WTC11 (cell line): Measurements from ENCODE around the gene MPP1. TPM values are rescaled to one million over a fixed set of nuclear protein-coding genes. Genes with fewer than 3 reads are reported as not detected.
A peak's percentile ranks its signal among the peaks of the same experiment; 100 is the strongest.

Experiments
- ATAC-seq: fragments of 200-7000 bp; cut with Tn5 transposase; 2 replicates; pipeline ENCODE4 v1.10.0; 2021; ENCODE audit warnings: mild to moderate bottlenecking, moderate library complexity
- Bru-seq: library from RNA; stranded (reverse); fragments of 400-500 nt; gene quantifications from one replicate; lab custom pipeline; 2021; lab: Mats Ljungman, UMichigan
- CTCF ChIA-PET: fragments of 300-600 bp; sonication (Branson Sonifier 250); formaldehyde crosslinking; loops from one replicate; lab custom pipeline; 2021; ENCODE audit warnings: antibody characterized with exemption; lab: Charles Lee
- POLR2A ChIA-PET: fragments of 350-600 bp; sonication (Branson Sonifier 250); formaldehyde crosslinking; loops from one replicate; lab custom pipeline; 2021; ENCODE audit warnings: antibody characterized with exemption; lab: Charles Lee
- DNase-seq: peaks from one replicate; pipeline ENCODE4 v3.0.0; 2021; ENCODE audit warnings: low spot score
- H3K27ac Mint-ChIP-seq: 2 replicates; pipeline ENCODE4 v1.8.0; 2021; ENCODE audit warnings: mixed read lengths
- H3K27me3 Mint-ChIP-seq: 2 replicates; pipeline ENCODE4 v1.8.0; 2021; ENCODE audit warnings: low read depth, mild to moderate bottlenecking, moderate library complexity, mixed read lengths
- H3K36me3 Mint-ChIP-seq: 2 replicates; pipeline ENCODE4 v1.8.0; 2021; ENCODE audit warnings: mixed read lengths
- H3K4me1 Mint-ChIP-seq: 2 replicates; pipeline ENCODE4 v1.8.0; 2022; ENCODE audit warnings: mixed read lengths
- H3K4me3 Mint-ChIP-seq: 2 replicates; pipeline ENCODE4 v1.8.0; 2021; ENCODE audit warnings: mild to moderate bottlenecking, moderate library complexity, mixed read lengths
- H3K9me3 Mint-ChIP-seq: 2 replicates; pipeline ENCODE4 v1.8.0; 2021; ENCODE audit warnings: mixed read lengths
- AFF4 ChIP-seq: sonication (generic); formaldehyde crosslinking; IDR thresholded peaks from 2 replicates; pipeline ENCODE4 v1.8.1; 2023; ENCODE audit warnings: mild to moderate bottlenecking, missing genetic modification reagents, borderline replicate concordance
- CBFB ChIP-seq: sonication (generic); formaldehyde crosslinking; IDR thresholded peaks from 2 replicates; pipeline ENCODE4 v1.8.1; 2022; ENCODE audit warnings: mild to moderate bottlenecking, low read depth, missing genetic modification reagents
- CREB1 ChIP-seq: sonication (generic); formaldehyde crosslinking; IDR thresholded peaks from 2 replicates; pipeline ENCODE4 v1.8.0; 2023; ENCODE audit warnings: mild to moderate bottlenecking, missing genetic modification reagents
- CTCF ChIP-seq: fragments of 200-600 bp; IDR thresholded peaks from 2 replicates; pipeline ENCODE4 v1.8.0; 2022; ENCODE audit warnings: antibody characterized with exemption
- E2F1 ChIP-seq: sonication (generic); formaldehyde crosslinking; IDR thresholded peaks from 2 replicates; pipeline ENCODE4 v1.8.0; 2022; ENCODE audit warnings: mild to moderate bottlenecking, missing genetic modification reagents
- ELF4 ChIP-seq: sonication (generic); formaldehyde crosslinking; IDR thresholded peaks from 2 replicates; pipeline ENCODE4 v1.8.1; 2022; ENCODE audit warnings: low read depth, mild to moderate bottlenecking, moderate library complexity, missing genetic modification reagents
- EMX1 ChIP-seq: fragments of 250-450 bp; sonication (Bioruptor Pico); IDR thresholded peaks from 2 replicates; pipeline ENCODE4 v1.8.0; 2021; ENCODE audit warnings: mild to moderate bottlenecking
- ETV6 ChIP-seq: sonication (generic); formaldehyde crosslinking; IDR thresholded peaks from 2 replicates; pipeline ENCODE4 v1.8.1; 2022; ENCODE audit warnings: mild to moderate bottlenecking, missing genetic modification reagents
- GRHL2 ChIP-seq: fragments of 250-450 bp; sonication (Bioruptor Pico); IDR thresholded peaks from 2 replicates; pipeline ENCODE4 v1.8.0; 2022; ENCODE audit warnings: mild to moderate bottlenecking, moderate library complexity; ENCODE audit not compliant: insufficient replicate concordance, severe bottlenecking
- GTF2I ChIP-seq: fragments of 250-450 bp; sonication (Bioruptor Pico); conservative IDR thresholded peaks from 2 replicates; pipeline ENCODE4 v1.4.0; 2021; ENCODE audit warnings: mild to moderate bottlenecking
- MAX ChIP-seq: sonication (generic); formaldehyde crosslinking; IDR thresholded peaks from 2 replicates; pipeline ENCODE4 v1.8.0; 2022; ENCODE audit warnings: mild to moderate bottlenecking, missing genetic modification reagents
- NFE2L1 ChIP-seq: sonication (generic); formaldehyde crosslinking; IDR thresholded peaks from 2 replicates; pipeline ENCODE4 v1.8.1; 2023; ENCODE audit warnings: missing genetic modification reagents
- NFYB ChIP-seq: sonication (generic); formaldehyde crosslinking; conservative IDR thresholded peaks from 2 replicates; pipeline ENCODE4 v1.8.0; 2022; ENCODE audit warnings: low read depth, missing genetic modification reagents
- NR2C2 ChIP-seq: sonication (generic); formaldehyde crosslinking; IDR thresholded peaks from 2 replicates; pipeline ENCODE4 v1.8.0; 2022; ENCODE audit warnings: mild to moderate bottlenecking, missing genetic modification reagents
- RORB ChIP-seq: fragments of 250-450 bp; sonication (Bioruptor Pico); IDR thresholded peaks from 2 replicates; pipeline ENCODE4 v1.9.0; 2021; ENCODE audit warnings: mild to moderate bottlenecking
- SMAD3 ChIP-seq: sonication (generic); formaldehyde crosslinking; IDR thresholded peaks from 2 replicates; pipeline ENCODE4 v1.8.0; 2022; ENCODE audit warnings: missing genetic modification reagents, mild to moderate bottlenecking, borderline replicate concordance
- SP1 ChIP-seq: sonication (generic); formaldehyde crosslinking; conservative IDR thresholded peaks from 2 replicates; pipeline ENCODE4 v1.8.1; 2022; ENCODE audit warnings: missing genetic modification reagents
- ZNF232 ChIP-seq: sonication (generic); formaldehyde crosslinking; IDR thresholded peaks from 2 replicates; pipeline ENCODE4 v1.8.0; 2022; ENCODE audit warnings: mild to moderate bottlenecking, missing genetic modification reagents
- ZNF281 ChIP-seq: sonication (generic); formaldehyde crosslinking; IDR thresholded peaks from 2 replicates; pipeline ENCODE4 v1.8.0; 2023; ENCODE audit warnings: mild to moderate bottlenecking, missing genetic modification reagents
- long read RNA-seq, 3 experiments: library from RNA in 1 of 3; library from capped mRNA in 1 of 3; library from polyadenylated mRNA in 1 of 3; unstranded in 2 of 3; stranded (forward) in 1 of 3; transcript quantifications; one replicate each; pipeline ENCODE4 v2.0.0, GENCODE V29; 2021
- total RNA-seq: library from RNA; stranded (reverse); gene quantifications from 3 replicates; pipeline ENCODE4 v1.2.3, GENCODE V29; 2021

MPP1 gene
- 14.3 to 15.8 TPM (median 14.7 TPM) in 3 replicates for total RNA-seq
- Bru-seq, nascent RNA: percentile 53 among the genes with signal in this experiment
- long read RNA-seq, experiment 1, transcript MPP1-202 (12 exons, 2,042 nt): major isoform, 26 of 38 reads
- long read RNA-seq, experiment 1, partial matches to known transcripts: 0 of 38 reads
- long read RNA-seq, experiment 1, other reads (novel, unspliced or antisense): 11 of 38 reads
- long read RNA-seq, experiment 2, transcript MPP1-202 (12 exons, 2,042 nt): major isoform, 9 of 22 reads
- long read RNA-seq, experiment 2, partial matches to known transcripts: 1 of 22 reads
- long read RNA-seq, experiment 2, other reads (novel, unspliced or antisense): 11 of 22 reads
- long read RNA-seq, experiment 3, transcript MPP1-202 (12 exons, 2,042 nt): major isoform, 11 of 17 reads
- long read RNA-seq, experiment 3, partial matches to known transcripts: 3 of 17 reads
- long read RNA-seq, experiment 3, other reads (novel, unspliced or antisense): 3 of 17 reads

- Mint-ChIP-seq H3K27ac (no peak within 1 kb of the TSS), H3K9me3 (peaks cover 27% of the 10 kb centered on the region), H3K36me3 (peaks cover 9% of the 10 kb centered on the region), H3K27me3 (peaks cover 70% of the 10 kb centered on the region), H3K4me1 (peaks cover 22% of the 10 kb centered on the region), H3K4me3 (peak within 1 kb of the TSS; percentile 73)
- TF ChIP-seq NFYB (peak; percentile 33; the same call in 1 of the 2 replicates), SP1 (CRISPR knock-in tag) (peak; percentile 65), SMAD3 (CRISPR knock-in tag) (no peak), NFE2L1 (0 out of 2 replicates have a peak, but pooled peaks have one; percentile 32)
- POLR2A ChIA-PET: interaction anchor here (1.0 kb wide), 1 partner anchor 57 kb away, joined by 3 read pairs; no protein-coding TSS in a partner anchor
- CTCF ChIA-PET: interaction anchor here (1.0 to 1.1 kb wide), 2 partner anchors 16 to 43 kb away, joined by 3 to 5 read pairs; partner anchors contain the start of gene DKC1
- ATAC-seq: peak; percentile 96
- DNase-seq: peak; percentile 66
These were observed at the start of gene MPP1 for GRCh38 chrX:154804957-154805695. MPP1 (minus strand) TSS chrX:154805485; CDS start chrX:154805373, 112 bp downstream.

GRCh38 chrX:154850957-154851611 lies 45.8 kb upstream of the MPP1 start:
- TF ChIP-seq E2F1 (CRISPR knock-in tag) (no peak), GTF2I (CRISPR knock-in tag) (no peak), MAX (CRISPR knock-in tag) (no peak), GRHL2 (CRISPR knock-in tag) (no peak), EMX1 (CRISPR knock-in tag) (no peak), CBFB (CRISPR knock-in tag) (no peak), CTCF (no peak), ZNF281 (CRISPR knock-in tag) (no peak), RORB (CRISPR knock-in tag) (no peak), ZNF232 (CRISPR knock-in tag) (no peak), CREB1 (no peak), ETV6 (CRISPR knock-in tag) (no peak), ELF4 (CRISPR knock-in tag) (no peak), AFF4 (CRISPR knock-in tag) (no peak), NR2C2 (CRISPR knock-in tag) (no peak)
- no peaks in the 10 kb centered on the region for H3K4me1 Mint-ChIP-seq
- H3K27me3 Mint-ChIP-seq: peaks cover 4% of the 10 kb centered on the region
- H3K27ac Mint-ChIP-seq: no peak overlapping the region
- POLR2A ChIA-PET: no interaction called here
- H3K36me3 Mint-ChIP-seq: peaks cover 16% of the 10 kb centered on the region; the same call in 1 of the 2 replicates
- DNase-seq (no peak), ATAC-seq (no peak)
- peaks cover 15% of the 10 kb centered on the region for H3K9me3 Mint-ChIP-seq
- no peak overlapping the region for H3K4me3 Mint-ChIP-seq
- CTCF ChIA-PET: no interaction called here
